Limb (tissue), 2 donors: ENCODE data around the gene SERINC2.
A peak's percentile ranks its signal among the peaks of the same experiment; 100 is the strongest.

Experiments used
- DNase-seq, 2 donors: peaks; one replicate each; pipeline ENCODE4 v3.0.0-alpha.2; 2016; ENCODE audit errors: extremely low spot score in 2 of 2

SERINC2 gene

DNA sequence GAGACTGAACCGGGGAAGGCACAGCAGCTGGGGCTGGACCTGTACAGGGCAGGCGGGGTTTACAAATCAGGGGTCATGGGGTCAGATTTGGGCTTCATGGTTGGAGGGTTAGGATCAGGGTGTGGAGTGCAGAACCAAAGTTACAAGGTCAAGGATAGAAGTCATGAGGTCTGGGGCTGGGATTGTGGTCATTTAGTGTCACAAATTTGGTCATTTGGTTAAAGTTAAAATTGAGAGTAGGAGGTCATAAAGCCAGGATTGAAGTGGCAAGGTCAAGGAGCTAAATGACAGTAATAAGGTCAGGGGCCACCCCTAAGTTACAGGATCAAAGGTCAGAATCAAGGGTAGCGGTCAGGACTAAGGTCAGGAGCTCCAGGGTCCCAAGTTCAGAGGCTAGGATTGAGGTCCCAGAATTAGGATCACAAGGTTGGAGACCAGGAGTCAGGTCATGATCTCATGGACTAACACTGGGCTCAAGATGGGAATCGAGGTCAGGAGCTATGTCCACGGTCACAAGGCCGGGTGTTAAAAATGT lies 20.4 kb downstream of the SERINC2 start:
- no peak for DNase-seq

DNA sequence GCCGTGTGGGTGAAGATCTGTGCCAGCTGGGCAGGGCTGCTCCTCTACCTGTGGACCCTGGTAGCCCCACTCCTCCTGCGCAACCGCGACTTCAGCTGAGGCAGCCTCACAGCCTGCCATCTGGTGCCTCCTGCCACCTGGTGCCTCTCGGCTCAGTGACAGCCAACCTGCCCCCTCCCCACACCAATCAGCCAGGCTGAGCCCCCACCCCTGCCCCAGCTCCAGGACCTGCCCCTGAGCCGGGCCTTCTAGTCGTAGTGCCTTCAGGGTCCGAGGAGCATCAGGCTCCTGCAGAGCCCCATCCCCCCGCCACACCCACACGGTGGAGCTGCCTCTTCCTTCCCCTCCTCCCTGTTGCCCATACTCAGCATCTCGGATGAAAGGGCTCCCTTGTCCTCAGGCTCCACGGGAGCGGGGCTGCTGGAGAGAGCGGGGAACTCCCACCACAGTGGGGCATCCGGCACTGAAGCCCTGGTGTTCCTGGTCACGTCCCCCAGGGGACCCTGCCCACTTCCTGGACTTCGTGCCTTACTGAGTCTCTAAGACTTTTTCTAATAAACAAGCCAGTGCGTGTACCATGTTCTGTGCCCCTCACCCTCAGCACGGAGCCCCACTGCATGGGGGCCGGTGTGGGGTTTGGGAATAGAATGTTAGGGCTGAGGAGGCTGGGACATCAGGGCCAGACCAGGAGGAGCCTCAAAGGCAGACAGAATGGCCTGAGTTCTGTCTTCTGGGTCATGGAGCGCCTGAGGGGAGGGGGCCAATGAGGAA lies 21.3 kb downstream of the SERINC2 start:
- peak in 1 of 2 donors; percentile 56 for DNase-seq

DNA sequence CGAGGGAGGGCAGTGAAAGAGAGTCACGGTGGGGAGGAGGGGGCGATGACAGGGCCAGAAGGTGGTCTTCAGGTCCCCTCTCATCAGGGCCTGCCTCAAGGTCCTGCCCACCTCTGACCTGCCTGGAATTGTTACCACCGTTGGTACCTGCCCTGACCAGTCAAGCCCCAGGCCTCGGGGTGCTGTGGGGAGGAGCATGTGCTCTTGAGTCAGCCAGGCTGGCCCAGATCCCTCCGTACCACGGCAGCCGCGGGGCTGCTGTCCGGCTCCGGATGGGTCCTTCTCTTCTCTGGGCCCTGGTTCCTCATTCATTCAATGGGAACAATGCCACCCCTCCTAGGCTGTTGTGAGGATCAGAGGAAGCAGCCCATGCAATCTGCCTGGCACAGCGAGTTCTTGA lies 22.0 kb downstream of the SERINC2 start:
- no peak for DNase-seq

DNA sequence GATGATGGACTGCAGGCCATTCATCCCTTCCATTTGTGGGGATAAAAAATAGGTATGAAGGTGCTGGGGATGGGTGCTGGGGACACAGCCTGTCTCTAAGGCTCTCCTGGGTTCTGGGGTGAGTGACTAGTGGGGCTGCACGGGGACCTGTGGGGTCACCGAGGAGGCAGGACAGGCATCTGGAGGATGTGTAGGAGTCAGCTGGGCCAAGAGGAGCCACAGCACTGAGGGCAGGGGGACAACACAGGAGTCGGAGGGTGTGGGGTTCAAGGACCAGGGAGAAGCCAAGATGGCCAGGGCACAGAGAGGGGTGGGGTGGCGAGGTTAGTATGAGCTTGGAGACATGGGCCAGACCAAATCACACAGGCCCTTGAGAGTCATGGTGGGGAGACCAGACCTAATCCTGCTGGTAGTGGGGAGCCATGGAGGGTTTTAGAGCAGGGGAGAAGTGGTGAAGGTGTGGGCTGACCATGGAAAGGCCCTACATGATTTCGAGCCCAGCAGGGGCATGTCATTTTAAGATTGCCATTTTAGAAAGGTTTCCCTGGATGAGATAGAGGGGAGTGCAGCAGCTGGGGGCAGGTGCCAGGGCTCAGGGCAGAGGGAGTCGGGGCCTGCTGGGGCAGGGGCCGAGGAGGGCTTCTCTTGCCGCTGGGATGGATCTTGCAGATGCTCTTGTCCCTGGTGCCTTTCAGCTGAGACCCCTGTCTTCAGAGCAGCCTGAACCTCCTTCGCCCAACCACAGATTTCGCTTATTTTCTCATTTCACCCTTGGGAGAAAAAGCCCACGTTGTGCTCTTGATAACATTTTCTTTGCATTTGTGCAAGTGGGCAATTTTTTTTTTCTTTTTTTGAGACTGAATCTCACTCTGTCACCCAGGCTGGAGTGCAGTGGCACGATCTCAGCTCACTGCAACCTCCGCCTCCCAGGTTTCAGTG lies 22.7 kb downstream of the SERINC2 start:
- DNase-seq = no peak

GRCh38 chr1:31436596-31437432 lies 23.8 kb downstream of the SERINC2 start:
- no peak for DNase-seq

- DNase-seq = no peak
These were observed 24.5 kb downstream of the SERINC2 start for GRCh38 chr1:31437433-31438037.

GRCh38 chr1:31439276-31439675 lies 26.3 kb downstream of the SERINC2 start:
- no peak for DNase-seq

- no peak for DNase-seq
These were observed 28.1 kb downstream of the SERINC2 start for GRCh38 chr1:31441073-31441472.

DNA sequence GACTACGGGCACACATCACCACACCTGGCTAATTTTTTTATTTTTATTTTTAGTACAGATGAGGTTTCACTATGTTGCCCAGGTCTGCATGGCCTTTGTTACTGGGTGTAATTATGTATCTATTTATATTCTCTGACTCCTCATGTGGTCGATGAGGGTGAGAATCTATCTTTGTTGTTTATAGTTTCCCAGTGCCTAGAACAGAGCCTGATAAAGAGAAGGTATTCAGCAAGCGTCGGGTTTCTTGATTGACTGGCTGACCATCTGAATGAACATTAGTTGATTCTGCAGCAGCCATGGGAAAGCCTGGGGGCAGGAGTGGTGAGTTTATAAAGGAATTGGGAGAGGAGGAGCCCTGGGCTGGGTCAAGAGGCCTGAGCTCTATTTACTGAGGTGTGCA lies 28.5 kb downstream of the SERINC2 start:
- DNase-seq = no peak

- DNase-seq = no peak
These were observed 29.1 kb downstream of the SERINC2 start for GRCh38 chr1:31441970-31442647.

DNA sequence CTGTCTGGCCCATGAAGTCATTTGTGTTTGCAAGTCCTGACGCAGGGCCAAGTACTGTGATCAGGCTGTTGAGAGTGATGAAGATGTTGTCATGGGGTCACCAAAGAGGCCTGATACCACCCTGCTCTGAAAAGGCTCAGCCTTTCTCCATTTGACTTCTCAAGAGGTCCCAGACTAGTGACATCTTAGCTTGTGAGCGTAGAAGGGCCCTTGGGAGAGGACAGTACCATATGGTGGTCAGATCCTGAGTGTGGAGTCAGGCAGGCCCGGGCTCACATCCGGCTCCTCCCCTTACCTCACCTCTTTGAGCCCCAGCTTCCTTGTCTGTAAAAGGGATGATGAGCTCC lies 29.6 kb downstream of the SERINC2 start:
- no peak for DNase-seq

GRCh38 chr1:31443673-31444072 lies 30.7 kb downstream of the SERINC2 start:
- no peak for DNase-seq

- DNase-seq = no peak
These were observed 31.9 kb downstream of the SERINC2 start for GRCh38 chr1:31444725-31445448.

DNA sequence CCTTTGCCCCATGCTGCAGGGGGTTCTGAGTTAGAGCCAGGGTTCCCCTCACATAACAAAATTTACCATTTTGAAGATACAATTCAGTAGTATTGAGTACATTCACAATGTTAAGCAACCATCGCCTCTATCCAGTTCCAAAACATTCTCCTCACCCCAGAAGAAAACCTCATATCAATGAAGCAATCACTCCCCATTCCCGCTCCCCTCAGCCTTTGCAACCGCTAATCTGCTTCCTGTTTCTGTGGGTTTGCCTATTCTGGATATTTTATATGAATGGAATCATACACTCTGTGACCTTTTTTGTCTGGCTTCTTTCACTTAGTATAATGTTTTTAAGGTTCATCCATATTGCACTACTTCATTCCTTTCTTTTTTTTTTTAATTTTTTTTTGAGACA lies 32.9 kb downstream of the SERINC2 start:
- DNase-seq = no peak

DNA sequence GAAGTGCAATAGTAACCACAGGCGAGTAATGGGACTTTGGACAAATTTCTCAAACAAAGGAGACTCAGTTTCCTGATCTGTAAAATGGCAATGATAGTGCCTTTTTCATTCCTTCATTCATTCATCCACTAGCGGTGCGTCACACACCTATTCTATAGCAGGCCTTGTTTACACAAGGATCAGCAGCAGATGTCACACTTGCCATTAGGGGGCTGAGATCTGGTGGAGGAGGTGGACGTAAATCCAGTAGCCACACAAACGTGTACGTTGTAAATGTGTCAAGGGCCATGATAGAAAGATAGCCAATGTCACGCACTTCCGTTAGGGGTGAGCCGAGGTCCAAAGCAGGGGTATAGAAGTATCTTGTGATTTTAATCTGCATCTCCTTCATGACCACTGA lies 34.2 kb downstream of the SERINC2 start:
- no peak for DNase-seq

DNA sequence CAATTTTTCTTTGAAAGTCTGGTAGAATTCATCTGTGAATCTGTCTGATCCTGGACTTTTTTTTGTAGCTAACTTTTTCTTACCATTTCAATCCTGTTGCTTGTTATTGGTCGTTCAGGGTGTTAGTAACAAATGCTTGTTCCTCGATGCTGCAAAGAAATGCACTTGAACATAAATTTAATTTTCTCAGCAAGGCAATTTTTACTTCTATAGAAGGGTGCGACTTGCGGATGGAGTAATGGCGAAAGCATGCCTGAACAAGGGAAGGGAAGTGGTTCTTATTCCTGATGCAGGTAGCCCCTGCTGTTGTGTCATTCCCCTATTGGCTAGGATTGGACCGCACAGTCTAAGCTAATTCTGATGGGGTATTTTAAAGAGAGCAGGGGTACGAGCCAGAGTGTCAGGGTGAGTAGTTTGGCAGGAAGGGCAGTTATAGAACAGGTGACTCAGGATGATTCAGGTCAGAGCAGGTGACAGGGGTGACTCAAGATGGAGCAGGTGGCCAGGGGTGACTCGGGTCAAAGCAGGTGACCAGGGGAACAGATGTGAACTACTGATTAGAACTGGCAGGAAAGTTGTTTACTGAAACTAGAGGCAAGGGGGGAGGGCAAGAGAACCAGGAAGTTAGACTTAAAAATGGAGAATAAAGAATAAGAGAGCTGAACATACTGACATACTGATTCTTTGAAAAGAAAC lies 40.5 kb downstream of the SERINC2 start:
- DNase-seq = no peak

- no peak for DNase-seq
These were observed 45.4 kb downstream of the SERINC2 start for GRCh38 chr1:31458287-31458896.

GRCh38 chr1:31460027-31460426 lies 47.0 kb downstream of the SERINC2 start:
- DNase-seq = no peak
